Measurements from ENCODE around the gene SLC15A4. TPM values are rescaled to one million over a fixed set of nuclear protein-coding genes. Genes with fewer than 3 reads are reported as not detected.
"Not testable (repeated sequence)": the region's sequence is repeated elsewhere in the genome, so short reads cannot be mapped to it uniquely, and the experiment has no call there.

The SLC15A4 gene
- total and polyA plus RNA-seq, 2 donors: 20.5 to 37.5 TPM

DNA sequence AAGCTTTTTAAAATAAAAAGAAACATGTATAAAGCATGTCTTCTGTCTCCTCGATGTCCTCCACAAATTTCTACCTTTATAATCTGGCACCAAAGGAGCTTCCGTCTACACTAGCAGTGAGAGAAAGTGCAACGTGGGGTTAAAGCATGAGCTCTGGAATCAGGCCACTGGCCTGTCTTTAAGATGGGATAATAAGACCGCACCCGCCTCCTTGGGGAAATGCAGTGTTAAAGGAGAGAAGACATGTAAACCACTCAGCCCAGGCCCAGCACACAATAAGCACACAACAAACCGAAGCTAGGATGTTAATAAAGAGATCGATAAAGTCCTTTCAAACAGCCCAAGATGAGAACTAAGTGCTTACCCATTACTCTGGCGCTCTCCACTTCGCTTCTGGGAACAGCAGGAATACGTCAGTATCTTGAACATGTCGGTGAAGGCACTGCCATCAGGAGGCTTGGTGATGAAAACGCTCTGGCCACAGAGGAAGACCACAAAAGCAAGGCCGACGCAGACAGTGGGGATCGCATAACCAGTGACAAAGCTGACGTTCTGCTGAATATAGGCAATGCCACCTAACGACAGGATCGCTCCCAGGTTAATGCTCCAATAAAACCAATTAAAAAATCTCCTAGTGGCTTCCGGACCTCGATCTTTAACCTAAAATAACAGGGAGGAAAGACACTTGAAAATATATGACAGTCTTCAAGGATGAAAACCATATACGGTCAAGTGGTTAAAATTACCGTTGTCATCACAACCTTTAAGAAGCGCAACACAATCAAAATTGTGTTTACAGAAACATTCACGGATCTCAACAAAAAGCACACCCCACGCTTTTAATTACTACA, 9.1 kb downstream of the SLC15A4 start:
- WGBS: 90% methylated on average over 25 of the region's 25 CpGs
- H3K4me1 ChIP-seq (ENCODE audit: insufficient read depth): peaks cover 1% of the 10 kb centered on the region
- no peak overlapping the region for H3K27ac ChIP-seq (ENCODE audit: low read depth)
- H3K36me3 ChIP-seq (ENCODE audit: insufficient read depth): peaks cover 1% of the 10 kb centered on the region
- DNase-seq (ENCODE audit: extremely low spot score): no peak
- H3K4me3 ChIP-seq (ENCODE audit: low read depth, low read length): no peak overlapping the region

- 78% methylated on average over 10 of the region's 10 CpGs for WGBS
- H3K4me1 ChIP-seq (ENCODE audit: insufficient read depth): peaks cover 1% of the 10 kb centered on the region
- H3K4me3 ChIP-seq (ENCODE audit: low read depth, low read length): no peak overlapping the region
- no peak for DNase-seq (ENCODE audit: extremely low spot score)
- peaks cover 1% of the 10 kb centered on the region for H3K36me3 ChIP-seq (ENCODE audit: insufficient read depth)
- H3K27ac ChIP-seq (ENCODE audit: low read depth): no peak overlapping the region
Observed at GRCh38 chr12:128813883-128814282, 9.9 kb downstream of the SLC15A4 start.

DNA sequence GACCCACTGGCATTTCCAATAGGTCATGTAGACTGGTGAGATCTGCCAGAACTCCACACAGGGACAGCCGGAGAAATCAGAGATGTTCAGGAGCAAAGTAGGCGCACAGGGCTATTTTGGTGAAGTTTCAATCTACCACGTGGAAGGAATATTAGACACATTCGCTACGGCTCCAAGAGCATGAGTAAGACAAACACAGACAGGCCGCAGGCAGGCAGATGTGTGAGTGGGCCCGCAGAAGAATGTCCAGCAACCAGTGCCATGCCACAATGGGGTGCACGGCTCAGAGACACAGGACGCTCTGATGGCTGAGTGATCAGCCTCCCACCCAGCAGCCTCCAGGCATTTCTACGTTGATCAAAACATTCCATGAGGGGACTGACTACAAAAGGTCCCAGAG, 10.4 kb downstream of the SLC15A4 start:
- H3K4me3 ChIP-seq (ENCODE audit: low read depth, low read length): no peak overlapping the region

DNA sequence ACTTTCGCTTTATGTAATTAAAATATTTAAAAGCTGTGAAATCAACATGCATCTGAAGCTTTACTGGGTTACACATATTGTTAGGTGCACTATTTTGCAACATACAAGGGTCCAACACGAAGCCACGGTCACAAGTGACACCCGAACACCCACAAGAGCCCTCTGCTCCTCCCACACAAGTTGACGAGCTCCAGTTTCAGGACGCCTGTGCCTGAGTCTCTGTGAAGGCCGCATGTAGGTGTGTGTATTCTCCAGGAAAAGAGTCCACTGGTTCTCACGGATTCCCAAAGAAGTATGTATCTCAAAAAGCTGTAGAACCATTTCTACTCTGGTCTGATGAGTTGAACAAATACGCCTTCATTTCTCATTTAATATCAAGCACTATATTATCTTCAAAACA, 12.0 kb downstream of the SLC15A4 start:
- DNase-seq (ENCODE audit: extremely low spot score): no peak
- H3K4me3 ChIP-seq (ENCODE audit: low read depth, low read length): no peak overlapping the region
- H3K27ac ChIP-seq (ENCODE audit: low read depth): no peak overlapping the region
- 88% methylated on average over 9 of the region's 9 CpGs for WGBS
- peaks cover 1% of the 10 kb centered on the region for H3K36me3 ChIP-seq (ENCODE audit: insufficient read depth)
- H3K4me1 ChIP-seq (ENCODE audit: insufficient read depth): peaks cover 1% of the 10 kb centered on the region

More for the DNA sequence above, 10.4 kb downstream of the SLC15A4 start:
- DNase-seq (ENCODE audit: extremely low spot score): no peak
- Histone ChIP-seq H3K4me1 (ENCODE audit: insufficient read depth) (peaks cover 1% of the 10 kb centered on the region), H3K36me3 (ENCODE audit: insufficient read depth) (peaks cover 1% of the 10 kb centered on the region), H3K27ac (ENCODE audit: low read depth) (no peak overlapping the region)
- WGBS: 92% methylated on average over 10 of the region's 10 CpGs

GRCh38 chr12:128810182-128811127, 13.3 kb downstream of the SLC15A4 start:
- WGBS: 53% methylated on average over 14 of the region's 14 CpGs
- Histone ChIP-seq H3K4me3 (ENCODE audit: low read depth, low read length) (no peak overlapping the region), H3K4me1 (ENCODE audit: insufficient read depth) (no peaks in the 10 kb centered on the region), H3K27ac (ENCODE audit: low read depth) (no peak overlapping the region), H3K36me3 (ENCODE audit: insufficient read depth) (peaks cover 1% of the 10 kb centered on the region)
- no peak for DNase-seq (ENCODE audit: extremely low spot score)

- H3K4me3 ChIP-seq (ENCODE audit: low read depth, low read length): no peak overlapping the region
- no peaks in the 10 kb centered on the region for H3K36me3 ChIP-seq (ENCODE audit: insufficient read depth)
- no peak for DNase-seq (ENCODE audit: extremely low spot score)
- H3K4me1 ChIP-seq (ENCODE audit: insufficient read depth): no peaks in the 10 kb centered on the region
- 81% methylated on average over 12 of the region's 12 CpGs for WGBS
- no peak overlapping the region for H3K27ac ChIP-seq (ENCODE audit: low read depth)
Observed at GRCh38 chr12:128808651-128809050, 15.1 kb downstream of the SLC15A4 start.

DNA sequence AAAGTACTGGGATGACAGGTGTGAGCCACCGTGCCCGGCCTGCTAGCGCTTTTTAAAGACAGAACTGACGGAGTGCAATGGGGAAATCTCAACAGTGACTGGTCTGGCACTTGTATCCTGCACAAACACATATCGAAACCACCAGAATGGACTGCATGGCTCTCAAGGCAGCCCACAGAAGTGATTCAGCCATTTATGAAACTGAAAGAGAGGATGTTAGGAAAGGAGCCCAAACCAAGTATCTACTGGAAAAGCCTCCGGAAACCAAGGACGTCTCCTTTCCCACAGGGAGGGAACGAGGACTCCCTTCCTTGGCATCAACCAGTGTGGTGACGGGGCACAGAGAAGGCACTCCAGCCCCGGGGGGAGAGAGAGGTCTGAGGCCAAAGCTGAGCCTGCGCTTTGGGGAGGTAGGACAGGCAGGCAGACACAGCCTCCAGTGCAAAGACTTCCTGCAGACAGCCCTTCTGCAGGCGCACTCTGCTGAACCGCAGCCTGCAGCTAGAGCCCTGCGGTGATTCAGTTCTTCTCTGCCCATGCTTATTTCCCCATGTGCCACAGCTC, 16.5 kb downstream of the SLC15A4 start:
- DNase-seq (ENCODE audit: extremely low spot score): no peak
- Histone ChIP-seq H3K4me3 (ENCODE audit: low read depth, low read length) (no peak overlapping the region), H3K27ac (ENCODE audit: low read depth) (no peak overlapping the region), H3K4me1 (ENCODE audit: insufficient read depth) (no peaks in the 10 kb centered on the region), H3K36me3 (ENCODE audit: insufficient read depth) (no peaks in the 10 kb centered on the region)
- 93% methylated on average over 14 of the region's 14 CpGs for WGBS

DNA sequence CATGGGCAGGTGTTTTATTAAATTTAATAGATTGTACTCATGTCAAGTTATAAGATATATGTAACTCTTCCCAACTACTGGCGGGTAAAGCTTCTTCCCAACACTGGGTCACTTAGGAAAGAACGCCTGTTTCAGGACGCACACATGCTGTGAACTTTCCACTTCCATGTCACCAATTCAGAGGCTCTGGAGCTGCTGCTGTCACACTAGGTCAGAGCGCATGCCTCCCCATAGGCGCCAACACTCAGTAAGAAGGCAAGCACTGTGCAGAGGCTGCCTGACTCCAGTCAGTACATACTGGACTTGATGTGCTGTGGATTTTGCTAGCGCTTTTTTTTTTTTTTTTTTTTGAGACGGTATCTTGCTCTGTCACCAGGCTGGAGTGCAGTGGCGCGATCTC, 17.2 kb downstream of the SLC15A4 start:
- DNase-seq (ENCODE audit: extremely low spot score): no peak
- Histone ChIP-seq H3K4me1 (ENCODE audit: insufficient read depth) (no peaks in the 10 kb centered on the region), H3K4me3 (ENCODE audit: low read depth, low read length) (no peak overlapping the region), H3K27ac (ENCODE audit: low read depth) (no peak overlapping the region), H3K36me3 (ENCODE audit: insufficient read depth) (no peaks in the 10 kb centered on the region)
- WGBS: 87% methylated on average over 9 of the region's 9 CpGs

- 98% methylated on average over 5 of the region's 5 CpGs for WGBS
- DNase-seq (ENCODE audit: extremely low spot score); H3K4me1 ChIP-seq (ENCODE audit: insufficient read depth); H3K27ac ChIP-seq (ENCODE audit: low read depth); H3K36me3 ChIP-seq (ENCODE audit: insufficient read depth); H3K4me3 ChIP-seq (ENCODE audit: low read depth, low read length): not testable (repeated sequence)
Observed at GRCh38 chr12:128805406-128805805, 18.4 kb downstream of the SLC15A4 start.

GRCh38 chr12:128804762-128805161, 19.0 kb downstream of the SLC15A4 start:
- Histone ChIP-seq H3K4me3 (ENCODE audit: low read depth, low read length) (no peak overlapping the region), H3K27ac (ENCODE audit: low read depth) (no peak overlapping the region), H3K4me1 (ENCODE audit: insufficient read depth) (no peaks in the 10 kb centered on the region), H3K36me3 (ENCODE audit: insufficient read depth) (peaks cover 3% of the 10 kb centered on the region)
- DNase-seq (ENCODE audit: extremely low spot score): no peak
- 97% methylated on average over 8 of the region's 8 CpGs for WGBS

DNA sequence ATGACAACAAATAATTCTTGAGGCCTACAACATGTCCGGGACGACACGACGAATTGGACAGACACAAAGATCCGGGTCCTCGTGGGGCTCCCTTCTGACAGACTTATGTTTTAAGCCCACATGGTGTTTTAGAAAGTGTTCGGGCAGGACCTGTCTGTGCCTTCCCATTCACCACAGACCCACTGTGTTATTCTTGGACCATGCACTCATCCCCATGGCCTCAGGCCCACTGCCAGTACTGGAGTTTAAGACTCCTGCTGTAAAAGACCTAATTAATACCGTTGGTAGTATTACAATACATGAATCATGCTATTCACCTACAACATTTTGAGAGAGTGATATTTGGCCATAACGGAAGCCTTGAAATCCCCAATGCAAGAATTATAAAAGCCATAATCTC, 20.0 kb downstream of the SLC15A4 start:
- 98% methylated on average over 9 of the region's 9 CpGs for WGBS
- Histone ChIP-seq H3K4me1 (ENCODE audit: insufficient read depth) (no peaks in the 10 kb centered on the region), H3K36me3 (ENCODE audit: insufficient read depth) (peaks cover 3% of the 10 kb centered on the region), H3K27ac (ENCODE audit: low read depth) (no peak overlapping the region), H3K4me3 (ENCODE audit: low read depth, low read length) (no peak overlapping the region)
- DNase-seq (ENCODE audit: extremely low spot score): no peak

- 91% methylated on average over 13 of the region's 13 CpGs for WGBS
- H3K27ac ChIP-seq (ENCODE audit: low read depth): no peak overlapping the region
- peaks cover 3% of the 10 kb centered on the region for H3K36me3 ChIP-seq (ENCODE audit: insufficient read depth)
Observed at GRCh38 chr12:128802756-128803155, 21.0 kb downstream of the SLC15A4 start.

GRCh38 chr12:128801879-128802391, 21.8 kb downstream of the SLC15A4 start:
- Histone ChIP-seq H3K27ac (ENCODE audit: low read depth) (no peak overlapping the region), H3K36me3 (ENCODE audit: insufficient read depth) (peaks cover 7% of the 10 kb centered on the region), H3K4me3 (ENCODE audit: low read depth, low read length) (no peak overlapping the region), H3K4me1 (ENCODE audit: insufficient read depth) (no peaks in the 10 kb centered on the region)
- DNase-seq (ENCODE audit: extremely low spot score): no peak
- 74% methylated on average over 8 of the region's 8 CpGs for WGBS

More at GRCh38 chr12:128802756-128803155, 21.0 kb downstream of the SLC15A4 start:
- DNase-seq (ENCODE audit: extremely low spot score): no peak
- no peaks in the 10 kb centered on the region for H3K4me1 ChIP-seq (ENCODE audit: insufficient read depth)
- H3K4me3 ChIP-seq (ENCODE audit: low read depth, low read length): no peak overlapping the region
